ENCODE results near the gene MAPK12.

Gene MAPK12

DNA sequence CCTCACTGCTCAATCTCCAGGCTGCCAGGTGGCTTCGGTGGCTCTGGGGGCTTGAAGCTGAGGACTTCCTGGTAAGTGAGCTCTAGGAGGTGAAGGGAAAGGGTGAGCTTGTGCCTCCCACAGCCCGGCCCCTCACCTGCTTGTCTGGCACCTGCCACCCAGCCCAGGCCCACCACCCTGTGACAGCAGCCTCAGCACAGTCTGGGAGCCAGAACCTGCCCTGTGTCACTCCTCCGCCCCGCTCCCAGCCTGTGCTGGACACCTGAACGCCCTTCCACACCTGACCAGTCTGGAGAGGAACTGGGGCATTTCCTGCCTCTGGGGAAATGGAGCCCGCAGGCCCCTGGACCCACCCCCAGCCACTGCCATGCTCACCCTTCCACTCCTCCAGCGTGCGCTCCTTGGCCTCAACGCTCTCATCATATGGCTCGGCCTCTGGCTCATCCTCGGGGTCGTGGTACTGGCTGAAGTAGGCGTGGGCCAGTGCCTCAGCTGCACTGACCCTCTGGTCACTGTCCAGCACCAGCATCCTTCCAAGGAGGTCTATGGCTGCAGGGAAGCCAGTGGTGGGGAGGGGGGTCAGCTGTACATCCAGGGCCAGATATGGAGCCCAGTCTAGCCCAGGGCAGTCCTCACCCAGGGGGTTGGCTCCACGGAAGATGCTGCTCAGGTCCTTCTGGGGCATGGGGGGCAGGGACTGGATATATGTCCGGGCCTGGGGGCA, 3.6 kb upstream of the MAPK12 start:
- DNase-seq: no peak

DNA sequence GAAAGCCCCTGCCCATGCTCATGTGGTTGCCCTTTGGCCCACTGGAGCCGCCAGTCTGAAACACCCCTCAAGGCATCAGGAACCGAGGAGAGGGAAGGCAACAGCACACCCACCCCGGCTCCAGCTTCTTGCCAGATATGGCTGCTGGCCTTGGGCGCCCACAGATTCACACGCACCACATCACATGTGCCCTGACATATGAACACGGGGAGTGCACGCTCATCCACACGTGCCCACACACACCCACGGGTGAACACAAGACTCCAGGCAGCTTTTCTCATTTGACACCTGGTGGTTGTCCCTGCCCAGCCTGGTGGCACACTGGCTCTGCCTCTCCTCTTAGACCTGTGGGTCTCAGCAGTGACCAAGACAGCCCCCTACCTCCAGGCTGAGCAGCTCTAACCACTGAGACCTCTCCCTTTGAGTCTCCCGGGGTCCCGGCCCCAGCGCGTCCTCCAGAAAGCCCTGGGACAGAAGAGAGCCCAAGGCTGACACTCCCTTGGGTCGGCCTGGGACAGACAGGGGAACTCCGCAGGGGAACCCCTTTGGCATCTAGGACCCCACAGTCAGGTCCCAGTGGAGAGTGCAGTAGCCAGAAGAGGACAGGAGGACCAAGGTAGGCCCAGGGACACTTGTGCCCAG, 2.7 kb upstream of the MAPK12 start:
- DNase-seq: no peak

DNA sequence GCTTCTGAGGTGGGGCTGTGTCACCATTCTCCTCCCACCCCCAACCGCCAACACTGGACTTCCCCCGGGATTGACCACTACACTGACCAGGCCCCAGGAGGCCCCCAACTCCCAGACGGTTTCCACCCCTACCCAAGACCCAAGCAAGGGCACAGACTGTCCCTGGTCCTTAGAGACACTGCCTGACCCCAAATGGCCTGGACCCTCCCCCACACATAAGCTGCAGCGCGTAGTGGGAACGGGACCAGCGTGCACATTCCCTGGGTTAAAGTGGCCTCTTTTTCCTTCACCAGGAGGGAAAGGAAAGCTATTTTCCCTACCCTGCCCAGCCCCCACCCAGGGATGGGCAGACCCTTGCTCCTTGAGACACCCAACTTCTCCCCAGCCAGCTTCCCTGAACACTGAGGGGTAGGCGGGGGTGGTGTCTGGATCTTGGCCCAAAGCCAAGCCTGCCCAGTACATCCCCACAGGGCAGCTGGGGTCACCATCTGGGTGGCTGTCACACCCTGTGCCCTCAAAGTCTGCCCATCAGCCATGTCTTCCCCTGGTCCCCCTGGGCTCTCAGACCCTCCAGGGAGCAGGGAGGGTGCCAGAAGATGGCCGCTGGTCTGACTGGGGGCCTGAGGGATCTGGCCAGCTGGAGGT, 1.6 kb upstream of the MAPK12 start:
- DNase-seq: no peak

DNA sequence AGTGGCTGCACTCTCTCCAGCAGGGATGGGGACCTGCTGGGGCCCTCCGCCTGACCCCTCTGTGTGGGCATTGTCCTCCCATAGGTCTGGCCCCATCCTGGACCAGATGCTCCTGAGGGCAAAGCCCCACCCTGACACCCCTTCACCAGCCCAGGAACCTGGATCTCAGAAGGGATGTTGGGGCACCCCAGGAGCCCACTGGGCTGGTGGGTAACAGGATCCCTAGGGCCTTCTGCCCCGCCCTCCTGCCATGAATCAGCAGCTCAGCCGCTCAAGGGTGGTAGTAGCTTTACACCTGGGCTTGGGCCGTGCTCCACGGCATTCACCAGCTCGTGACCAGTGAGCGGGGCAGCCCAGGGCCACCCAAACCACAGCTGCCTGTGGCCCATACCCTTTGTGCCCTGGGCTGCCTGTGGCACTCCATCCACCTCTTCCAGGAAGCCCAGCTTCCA, 1.0 kb upstream of the MAPK12 start:
- no peak for DNase-seq

DNA sequence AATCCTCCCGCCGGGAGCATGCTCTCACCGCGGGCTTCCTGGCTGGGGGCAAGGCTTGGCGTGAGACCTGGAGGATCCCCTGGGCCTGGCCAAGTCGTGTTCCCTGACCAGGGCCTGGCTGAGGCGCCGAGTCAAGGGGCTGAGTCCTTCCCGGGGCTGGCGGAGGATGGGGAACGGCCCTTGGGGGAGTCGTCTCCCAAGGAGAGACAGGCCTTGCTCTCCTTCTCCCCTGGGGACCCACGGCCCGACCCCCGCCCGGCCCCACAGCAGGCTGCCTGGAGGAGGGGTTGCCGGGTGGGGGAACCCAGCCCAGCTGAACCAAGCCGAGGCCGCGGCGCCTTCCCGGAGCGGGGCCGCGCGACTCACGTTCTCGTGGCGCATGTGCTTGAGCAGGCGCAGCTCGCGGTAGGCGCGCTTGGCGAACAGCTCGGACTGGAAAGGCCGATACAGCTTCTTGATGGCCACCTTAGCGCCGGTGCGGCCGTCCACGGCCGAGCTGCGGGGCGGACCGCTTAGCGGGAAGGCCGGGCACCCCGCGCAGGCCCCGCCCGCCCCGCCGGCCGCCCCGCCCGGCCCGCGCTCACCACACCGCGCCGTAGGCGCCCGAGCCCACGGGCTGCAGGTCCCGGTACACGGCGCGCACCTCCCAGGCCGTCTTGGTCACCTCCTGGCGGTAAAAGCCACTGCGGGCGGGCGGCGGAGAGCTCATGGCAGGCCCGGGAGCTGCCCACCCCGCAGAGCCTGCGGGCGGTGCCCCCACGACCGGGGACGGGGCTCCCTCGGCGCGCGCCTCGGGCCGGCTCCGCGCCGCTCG, 475 bp downstream of the MAPK12 start:
- no peak for DNase-seq

DNA sequence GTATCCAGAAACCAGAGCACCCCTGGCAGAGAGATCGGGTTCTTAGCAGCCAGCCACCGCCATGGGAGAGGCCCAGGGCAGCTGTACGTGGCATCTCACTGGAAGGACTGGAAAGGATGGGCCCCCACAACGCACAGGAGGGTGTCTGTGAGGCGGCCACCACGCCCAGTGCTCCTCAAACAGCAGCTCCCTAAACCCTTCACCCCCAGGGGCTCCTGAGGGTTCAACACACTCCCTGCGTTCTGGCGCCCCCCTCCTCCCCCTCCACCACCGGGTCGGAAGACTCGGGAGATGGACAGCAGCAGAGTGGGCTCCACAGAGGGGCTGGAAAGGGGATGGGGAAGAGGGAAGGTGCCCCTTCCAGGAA, 1.1 kb downstream of the MAPK12 start:
- DNase-seq: no peak

DNA sequence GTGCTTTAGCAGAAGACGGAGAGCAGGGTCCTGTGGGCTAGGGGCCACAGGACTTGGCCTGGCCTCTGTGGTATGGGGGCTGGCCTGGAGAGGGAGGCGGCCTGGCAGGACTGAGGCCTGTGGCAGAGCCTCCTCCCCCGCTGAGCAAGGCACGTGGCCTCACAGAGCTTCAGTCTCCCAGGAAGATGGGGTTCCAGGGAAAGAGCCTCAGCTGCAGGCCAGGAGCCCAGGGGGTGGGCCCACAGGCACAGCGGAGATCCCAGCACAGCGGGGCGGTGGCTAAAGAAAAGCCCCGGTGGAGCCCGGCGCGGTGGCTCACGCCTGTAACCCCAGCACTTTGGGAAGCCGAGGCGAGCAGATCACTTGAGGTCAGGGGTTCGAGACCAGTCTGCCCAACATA, 2.2 kb downstream of the MAPK12 start:
- no peak for DNase-seq

DNA sequence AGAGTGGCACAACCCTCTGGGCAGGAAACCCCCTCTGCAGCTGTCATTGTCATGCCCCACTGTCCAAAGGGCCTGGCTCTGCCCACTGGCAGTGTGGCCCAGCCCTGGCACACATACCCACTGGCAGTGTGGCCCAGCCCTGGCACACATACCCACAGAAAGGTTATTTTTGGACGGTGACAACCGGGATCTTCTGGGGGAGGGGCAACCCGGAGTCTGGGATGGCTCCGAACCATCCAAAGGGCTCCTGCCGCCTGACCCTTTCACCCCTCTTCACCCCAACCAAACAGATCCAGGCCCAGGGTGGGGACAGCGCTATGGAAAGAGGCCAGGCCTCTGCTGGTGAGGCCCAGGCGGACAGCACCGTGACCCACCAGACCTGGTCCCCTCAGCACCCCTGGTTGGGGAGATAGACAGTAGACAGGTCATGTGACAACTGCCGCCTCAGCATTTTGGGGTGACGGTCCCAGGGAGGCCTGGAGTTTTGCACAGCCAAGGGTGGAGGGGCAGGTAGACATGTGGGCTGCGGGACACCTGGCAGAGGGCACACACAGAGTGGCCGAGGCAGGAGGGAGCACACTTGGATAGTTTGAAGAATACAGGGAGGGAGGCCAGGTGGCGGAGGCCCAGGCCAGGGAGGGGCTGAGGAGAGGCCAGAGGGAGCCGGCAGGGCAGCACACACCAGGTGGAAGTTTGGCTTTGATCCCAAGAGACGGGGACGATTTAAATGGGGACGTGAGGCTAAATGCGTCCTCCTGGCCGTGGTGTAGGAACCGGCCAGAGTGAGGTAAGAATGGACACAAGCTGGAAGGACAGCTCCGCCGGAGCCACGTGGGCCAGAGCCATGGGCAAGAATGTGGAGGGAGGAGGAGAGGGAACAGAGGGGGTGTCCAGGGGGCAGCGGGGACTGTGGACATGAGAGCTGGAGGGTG, 2.9 kb downstream of the MAPK12 start:
- DNase-seq: no peak

DNA sequence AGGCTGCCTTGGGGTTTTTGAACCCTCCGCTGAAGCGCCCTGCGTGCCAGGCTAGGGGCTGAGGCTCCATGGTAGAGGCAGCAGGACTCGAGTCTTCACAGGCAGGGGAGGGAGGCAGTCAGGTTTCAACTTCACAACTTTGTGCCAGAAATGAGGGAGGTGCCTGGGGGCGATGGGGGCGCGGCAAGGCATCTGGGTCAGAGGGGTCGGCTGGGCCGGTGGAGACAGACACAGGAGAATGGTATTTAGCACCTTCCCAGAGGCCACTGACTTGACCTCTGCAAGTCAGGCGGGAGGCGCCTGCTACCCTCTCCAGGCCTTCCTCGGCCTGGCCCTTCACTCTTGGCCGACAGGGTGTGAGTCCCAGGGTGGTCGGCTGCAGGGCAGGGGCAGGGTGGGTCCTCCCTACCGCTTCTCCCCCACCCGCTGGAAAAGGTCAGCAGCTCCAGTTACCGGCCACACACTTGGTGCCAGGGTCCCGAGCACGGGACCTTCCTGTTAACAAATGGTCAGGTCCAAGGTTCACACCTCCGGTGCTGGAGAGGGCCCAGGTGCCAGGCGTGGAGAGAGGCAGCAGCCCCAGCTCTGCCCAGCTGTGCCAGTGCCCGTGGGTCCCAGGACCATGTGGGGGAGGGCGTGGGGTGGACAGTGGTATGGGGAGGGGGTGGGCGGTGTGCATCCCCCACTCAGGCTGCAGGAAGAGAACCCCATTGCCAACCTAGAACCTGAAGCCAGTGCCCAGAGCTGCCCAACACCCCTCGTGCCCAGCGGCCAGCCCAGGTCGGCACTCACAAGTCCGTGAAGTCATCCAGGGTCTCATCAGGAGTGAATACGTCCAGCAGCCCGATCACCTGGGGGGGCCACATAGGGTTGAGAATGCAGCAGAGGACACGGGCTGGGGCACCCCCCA, 3.8 kb downstream of the MAPK12 start:
- no peak for DNase-seq

DNA sequence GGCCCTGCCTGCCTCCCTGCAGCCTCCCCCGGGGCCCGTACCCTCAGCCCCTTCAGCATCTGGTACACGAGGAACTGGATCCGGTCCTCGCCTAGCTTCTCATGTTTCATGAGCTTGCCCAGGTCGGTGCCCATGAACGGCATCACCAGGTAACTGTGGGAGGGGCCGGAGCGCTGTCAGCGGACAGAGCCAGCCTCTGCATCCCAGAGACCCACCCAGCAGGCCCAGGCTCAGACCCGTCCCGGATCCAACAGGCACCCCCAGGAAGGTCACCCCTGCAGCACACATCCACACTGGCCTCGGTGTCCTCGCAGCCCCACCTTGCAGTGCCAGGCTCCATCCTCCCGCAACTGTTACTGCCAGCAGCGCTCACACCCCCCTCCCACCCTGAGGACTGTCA, 4.4 kb downstream of the MAPK12 start:
- no peak for DNase-seq

DNA sequence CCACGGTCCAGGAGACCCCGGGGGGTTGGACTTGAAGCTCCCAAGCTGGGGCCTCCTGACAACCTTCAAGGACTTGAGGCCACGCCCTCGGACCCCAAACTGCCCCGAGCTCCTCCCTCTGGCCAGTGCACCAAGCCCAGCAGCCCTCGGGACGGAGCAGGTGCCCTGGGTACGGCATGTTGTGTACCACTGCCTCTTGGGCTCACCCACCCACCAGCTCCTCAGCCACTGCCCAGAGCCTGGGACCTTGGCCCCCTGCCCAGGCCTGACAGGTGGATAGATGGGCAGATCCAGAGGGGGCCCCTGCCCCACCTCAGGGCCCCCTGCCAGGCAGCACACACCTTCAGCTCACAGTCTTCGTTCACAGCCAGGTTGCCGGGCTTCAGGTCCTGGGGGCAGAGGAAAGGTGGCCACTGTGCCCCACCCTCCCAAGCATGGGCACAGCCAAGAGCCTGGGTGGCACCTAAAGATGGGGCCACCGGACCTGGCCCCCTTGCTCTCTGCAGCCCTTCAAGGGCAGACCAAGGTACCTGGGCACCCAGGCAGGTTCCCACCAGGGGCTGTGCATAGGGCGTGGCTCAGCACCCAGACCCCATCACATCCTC, 5.1 kb downstream of the MAPK12 start:
- DNase-seq: no peak

DNA sequence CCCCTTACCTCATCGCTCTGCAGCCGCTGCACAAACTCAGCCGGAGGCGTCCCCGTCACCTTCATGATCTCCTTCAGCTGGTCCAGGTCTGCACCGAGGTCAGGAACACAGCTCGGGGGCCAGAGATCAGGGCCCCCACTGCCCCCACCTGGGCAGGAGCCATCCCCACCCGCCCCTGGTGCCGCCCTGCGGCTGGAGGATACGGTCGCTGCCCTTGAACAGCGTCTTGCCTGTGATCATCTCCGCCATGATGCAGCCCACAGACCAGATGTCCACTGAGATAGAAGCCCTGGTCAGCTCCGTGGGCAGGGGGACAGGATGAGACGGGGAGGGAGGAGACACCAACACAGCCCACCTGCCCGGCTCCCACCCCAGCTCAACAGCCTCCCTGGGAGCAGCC, 5.9 kb downstream of the MAPK12 start:
- no peak for DNase-seq

DNA sequence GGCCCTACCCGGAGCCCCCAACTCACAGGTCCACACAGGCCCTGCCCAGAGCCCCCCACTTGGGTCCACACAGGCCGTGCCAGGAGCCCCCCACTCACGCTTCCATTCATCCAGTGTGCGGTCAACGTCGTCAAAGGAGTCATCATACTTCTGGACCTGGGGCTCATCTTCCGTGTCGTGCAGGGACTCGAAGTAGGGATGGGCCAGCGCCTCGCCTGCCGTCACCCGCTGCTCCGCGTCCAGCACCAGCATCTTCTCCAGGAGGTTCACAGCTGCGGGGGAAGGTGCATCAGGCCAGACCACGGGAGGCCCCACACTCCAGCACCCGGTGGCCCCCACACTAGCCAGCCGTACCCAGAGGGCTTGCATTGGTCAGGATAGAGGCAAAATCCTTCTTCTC, 6.4 kb downstream of the MAPK12 start:
- DNase-seq: no peak

DNA sequence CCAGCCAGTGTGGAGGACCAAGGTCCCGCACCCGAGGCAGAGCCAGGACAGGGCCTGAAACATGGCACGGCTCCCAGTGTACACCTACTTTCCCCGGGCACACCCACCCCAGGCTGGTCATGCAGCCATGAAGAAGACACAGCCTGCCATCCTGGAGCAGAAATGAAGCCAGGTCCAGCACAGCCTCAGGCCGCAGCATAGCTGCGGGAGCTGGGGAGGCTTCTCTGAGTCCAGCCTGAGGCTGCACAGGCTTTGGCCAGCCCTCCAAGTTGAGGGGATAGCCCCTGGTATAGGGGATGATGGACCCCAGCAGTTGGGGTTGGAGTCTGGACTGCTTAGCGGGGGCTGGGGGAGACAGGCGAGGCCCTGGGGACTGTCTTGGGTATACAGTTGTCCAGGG, 7.5 kb downstream of the MAPK12 start:
- DNase-seq: no peak

DNA sequence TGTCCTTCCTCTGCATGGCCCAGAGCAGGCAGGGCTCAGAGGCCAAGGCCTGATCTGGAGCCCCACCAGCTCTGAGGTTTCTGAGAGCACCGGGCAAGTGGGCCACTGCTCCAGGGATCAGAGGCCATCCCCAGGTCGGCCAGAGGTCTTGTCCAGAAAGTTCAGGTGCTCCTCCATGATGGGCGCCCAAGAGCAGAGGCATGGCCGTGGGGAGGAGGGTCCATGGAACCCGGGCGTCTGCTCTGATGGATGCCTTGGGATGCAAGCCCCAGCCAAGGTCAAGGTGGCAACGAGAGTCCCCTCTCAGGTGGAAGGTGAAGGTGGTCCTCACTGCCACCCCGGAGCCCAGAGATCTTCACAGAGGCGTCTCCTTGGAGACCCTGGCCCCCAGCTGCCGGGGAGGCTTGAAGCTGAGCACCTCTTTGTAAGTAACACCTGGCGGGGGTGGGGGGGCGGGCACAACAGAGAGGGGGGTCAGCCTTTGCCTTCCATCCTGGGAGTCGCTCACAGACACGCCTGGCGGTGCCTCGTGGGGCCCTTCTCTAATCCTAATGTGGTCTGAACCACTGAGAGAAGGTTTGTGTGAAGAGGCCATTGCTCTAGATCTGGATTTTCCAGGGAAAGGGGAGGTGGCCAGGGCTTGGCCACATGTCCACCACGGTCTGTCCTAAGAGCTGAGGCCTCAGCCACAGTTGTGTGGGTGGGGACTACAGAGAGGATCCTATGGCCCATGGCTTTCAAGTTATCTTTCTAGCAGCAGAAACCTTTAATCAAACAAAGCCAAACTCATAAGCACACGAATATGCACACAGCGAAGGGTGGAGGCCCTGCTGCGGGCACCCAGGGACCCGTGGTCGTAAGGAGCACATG, 8.2 kb downstream of the MAPK12 start:
- no peak for DNase-seq

DNA sequence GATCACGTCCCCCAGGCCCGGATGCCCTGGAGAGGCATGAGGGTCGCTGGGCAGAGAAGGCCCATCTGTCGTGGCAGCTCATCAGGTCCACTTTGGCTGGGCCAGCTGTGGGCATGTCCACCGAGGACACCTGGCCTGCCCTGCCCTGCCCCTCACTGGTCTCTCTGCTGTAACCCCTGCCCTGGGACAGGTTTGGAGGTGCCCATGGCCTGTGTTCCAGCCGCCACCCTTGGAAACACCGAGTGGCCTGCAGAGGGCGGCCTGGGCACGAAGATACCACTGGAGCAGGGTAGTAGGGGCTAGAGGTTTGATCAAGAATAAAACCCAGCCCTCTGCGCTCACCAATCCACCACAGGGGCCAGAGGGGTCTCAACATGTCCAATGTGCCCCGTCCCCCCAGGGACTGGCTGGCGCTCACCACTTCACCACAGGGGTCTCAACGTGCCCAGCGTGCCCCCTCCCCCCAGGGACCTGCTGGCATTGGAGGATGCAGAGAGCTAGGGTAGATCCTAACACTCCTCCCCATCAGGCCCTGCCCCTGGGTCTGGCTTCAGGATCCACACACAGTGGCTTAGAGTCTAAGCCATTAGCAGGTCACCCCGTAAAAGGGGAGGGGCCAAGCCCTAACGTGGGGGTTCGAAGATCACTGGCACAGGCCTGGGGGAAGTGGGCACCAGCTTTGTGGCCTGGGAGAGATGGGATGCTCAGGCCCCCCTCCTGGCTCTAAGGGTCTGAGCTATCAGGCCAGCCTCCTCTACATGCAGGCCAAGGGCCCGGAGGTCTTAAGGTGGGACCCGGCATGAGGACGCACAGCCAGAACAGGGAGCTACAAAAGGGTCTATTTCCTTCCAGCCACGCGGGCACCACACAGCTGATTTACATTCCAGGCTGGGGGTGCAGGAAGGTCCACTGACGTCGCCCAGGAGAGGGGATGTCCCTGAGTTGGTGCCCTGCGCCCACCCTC, 9.1 kb downstream of the MAPK12 start:
- DNase-seq: no peak

DNA sequence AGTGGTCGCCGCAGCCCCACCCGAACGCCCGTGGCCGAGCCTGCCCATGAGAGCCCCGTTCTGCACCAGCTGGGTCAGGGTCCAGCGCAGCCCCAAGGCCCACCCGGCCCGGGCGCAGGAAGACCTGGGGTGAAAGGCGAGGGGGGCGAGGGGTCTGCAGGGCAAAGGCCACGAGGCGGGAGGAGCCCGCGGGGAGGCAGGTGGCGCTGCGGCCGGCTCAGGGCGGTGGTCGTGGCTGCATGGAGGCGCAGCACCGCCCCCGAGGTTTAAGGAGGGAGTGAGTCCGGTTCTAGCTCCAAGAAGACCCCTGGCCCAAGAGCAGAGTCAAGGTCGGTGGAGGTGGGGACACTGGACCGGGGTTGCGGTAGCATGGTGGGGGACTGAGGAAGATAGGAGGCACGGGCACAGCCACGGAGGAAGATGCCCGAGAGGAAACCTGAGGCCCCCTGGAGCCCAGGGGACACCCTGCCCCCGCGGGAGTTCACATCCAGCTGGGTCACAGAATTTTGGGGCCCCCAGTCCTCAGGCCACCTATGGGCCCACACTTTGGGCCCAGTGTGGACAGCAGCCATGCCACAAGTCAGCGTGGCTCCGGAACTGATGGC, 9.9 kb downstream of the MAPK12 start:
- DNase-seq: no peak
